Transverse colon (tissue), 4 donors: ENCODE measurements around the gene EXD3. TPM values are rescaled to one million over a fixed set of nuclear protein-coding genes. Genes with fewer than 3 reads are reported as not detected.
"Not testable (repeated sequence)": the region's sequence is repeated elsewhere in the genome, so short reads cannot be mapped to it uniquely, and the experiment has no call there.

ENCODE experiments used
- DNase-seq: peaks from one replicate; pipeline ENCODE4 v3.0.0-alpha.2; 2019
- H3K27ac ChIP-seq, 4 donors: fragments of 200-600 bp; sonication (generic); 2 replicates each; pipeline ENCODE4 v1.5.1; 2016 to 2018; ENCODE audit warnings: inconsistent platforms in 4 of 4
- H3K27me3 ChIP-seq: fragments of 200-600 bp; sonication (generic); 2 replicates; pipeline ENCODE4 v1.5.1; 2017; ENCODE audit warnings: inconsistent platforms
- H3K36me3 ChIP-seq, 4 donors: fragments of 200-600 bp; sonication (generic); 2 replicates each; pipeline ENCODE4 v1.5.1; 2017 to 2019; ENCODE audit warnings: inconsistent platforms in 4 of 4
- H3K4me1 ChIP-seq, 4 donors: fragments of 200-600 bp; sonication (generic); 2 replicates each; pipeline ENCODE4 v1.5.1; 2017 to 2020; ENCODE audit warnings: inconsistent platforms in 4 of 4
- H3K4me3 ChIP-seq, 4 donors: fragments of 200-600 bp; sonication (generic); 1 replicate in 1 of 4; 2 replicates in 3 of 4; pipeline versions ENCODE4 v1.5.1 to v1.6.1; 2017 to 2019; ENCODE audit warnings: inconsistent platforms in 4 of 4
- H3K9me3 ChIP-seq, 2 donors: fragments of 200-600 bp; sonication (generic); 2 replicates each; pipeline ENCODE4 v1.5.1; 2017 to 2019; ENCODE audit warnings: inconsistent platforms in 2 of 2
- CTCF ChIP-seq, 5 experiments: fragments of 200-600 bp in 3 of 5; fragments of 450-650 bp in 2 of 5; sonication (generic) in 3 of 5; IDR thresholded peaks; 1 replicate in 2 of 5; 2 replicates in 3 of 5; pipeline ENCODE4 v1.5.1; 2016 to 2017; ENCODE audit warnings: antibody characterized with exemption in 5 of 5, inconsistent platforms in 3 of 5, mild to moderate bottlenecking in 2 of 5, moderate library complexity in 1 of 5
- EP300 ChIP-seq: sonication (generic); formaldehyde crosslinking; IDR thresholded peaks from one replicate; pipeline ENCODE4 v1.6.1; 2017; ENCODE audit warnings: antibody characterized with exemption, low read depth
- POLR2A ChIP-seq: fragments of 450-650 bp; IDR thresholded peaks from one replicate; pipeline ENCODE4 v1.6.1; 2016; ENCODE audit warnings: antibody characterized with exemption, mild to moderate bottlenecking, moderate library complexity
- POLR2AphosphoS5 ChIP-seq, 3 donors: sonication (generic); formaldehyde crosslinking; IDR thresholded peaks; one replicate each; pipeline ENCODE4 v1.6.1; 2016; ENCODE audit warnings: antibody characterized with exemption in 3 of 3
- WGBS, 2 donors: methylation state at CpG; one replicate each; pipeline ENCODE4 v1.1.5; 2018; ENCODE audit warnings: low coverage in 1 of 2; 5-methylcytosine and 5-hydroxymethylcytosine counted together
- in situ Hi-C, 4 donors: fragments of 200-750 bp; cut with MboI; loops; one replicate each; pipeline versions ENCODE4 v1.15.0 to v1.15.1; 2017; ENCODE audit warnings: low sequenced_read_pairs in 3 of 4, low pct_ligation_motif_present in 1 of 4, low pct_unique_long_range_greater_than_20kb in 1 of 4
- intact Hi-C: fragments of 100-400 bp; cut with DNase I; formaldehyde crosslinking; loops from one replicate; pipeline ENCODE4 v1.15.1; 2023; ENCODE audit warnings: low total_unique reads
- total RNA-seq, 4 donors: library from RNA; depleted of rRNA; stranded (reverse); fragments of >200 nt; gene quantifications; one replicate each; pipeline ENCODE4 v1.1.0, GENCODE V29; 2016

Gene EXD3
- total RNA-seq, 4 donors from 2014 or later: 47.6 to 228 (median 74.2) TPM

GRCh38 chr9:137330689-137331088, 92.3 kb downstream of the EXD3 start:
- intact Hi-C loops (no loop called here), in situ Hi-C loops (no loop called here)
- Histone ChIP-seq H3K4me3 (no peak overlapping the region), H3K27ac (no peak overlapping the region), H3K9me3 (no peaks in the 10 kb centered on the region), H3K4me1 (no peaks in the 10 kb centered on the region), H3K36me3 (no peaks in the 10 kb centered on the region), H3K27me3 (no peaks in the 10 kb centered on the region)
- no peak for DNase-seq
- 92 to 97% methylated on average over 5 to 6 of the region's 6 CpGs for WGBS, 2 donors
- TF ChIP-seq POLR2A (no peak), EP300 (no peak), CTCF (IDR thresholded peaks at IDR 0.05) (no peak), POLR2AphosphoS5 (IDR thresholded peaks at IDR 0.05) (no peak)

- DNase-seq, H3K4me1 ChIP-seq, intact Hi-C loops, in situ Hi-C loops, H3K36me3 ChIP-seq, H3K27ac ChIP-seq, H3K4me3 ChIP-seq, H3K9me3 ChIP-seq, H3K27me3 ChIP-seq: not testable (repeated sequence)
- WGBS, 2 donors: 48 to 66% methylated on average over 5 to 21 of the region's 26 CpGs
Observed at GRCh38 chr9:137329590-137329989, 93.4 kb downstream of the EXD3 start.

GRCh38 chr9:137327641-137328550, 95.1 kb downstream of the EXD3 start:
- H3K4me1 ChIP-seq, H3K36me3 ChIP-seq, H3K27me3 ChIP-seq, in situ Hi-C loops, H3K4me3 ChIP-seq, H3K9me3 ChIP-seq, DNase-seq, intact Hi-C loops, H3K27ac ChIP-seq: not testable (repeated sequence)
- 64 to 68% methylated on average over 8 of the region's 8 CpGs for WGBS, 2 donors

- TF ChIP-seq POLR2AphosphoS5 (IDR thresholded peaks at IDR 0.05): no peak
- no peak for TF ChIP-seq CTCF (IDR thresholded peaks at IDR 0.05)
- TF ChIP-seq POLR2A: no peak
- TF ChIP-seq EP300: no peak
- Histone ChIP-seq H3K36me3 (no peaks in the 10 kb centered on the region), H3K9me3 (no peaks in the 10 kb centered on the region), H3K4me1 (no peaks in the 10 kb centered on the region), H3K27me3 (no peaks in the 10 kb centered on the region), H3K27ac (no peak overlapping the region), H3K4me3 (no peak overlapping the region)
- intact Hi-C loops (no loop called here), in situ Hi-C loops (no loop called here)
- DNase-seq: no peak
- 72 to 83% methylated on average over 19 of the region's 19 CpGs for WGBS, 2 donors
Observed at GRCh38 chr9:137326445-137327065, 96.4 kb downstream of the EXD3 start.

- Histone ChIP-seq H3K27ac (no peak overlapping the region), H3K4me1 (no peaks in the 10 kb centered on the region), H3K36me3 (no peaks in the 10 kb centered on the region), H3K4me3 (no peak overlapping the region), H3K27me3 (no peaks in the 10 kb centered on the region), H3K9me3 (no peaks in the 10 kb centered on the region)
- WGBS, 2 donors: 96 to 98% methylated on average over 7 to 12 of the region's 12 CpGs
- TF ChIP-seq POLR2A: no peak
- no peak for TF ChIP-seq POLR2AphosphoS5 (IDR thresholded peaks at IDR 0.05)
- no peak for TF ChIP-seq CTCF (IDR thresholded peaks at IDR 0.05)
- no peak for TF ChIP-seq EP300
- DNase-seq: no peak
- intact Hi-C loops: no loop called here
- in situ Hi-C loops: no loop called here
Observed at GRCh38 chr9:137325799-137326198, 97.2 kb downstream of the EXD3 start.
